ENCODE data around the gene CRB3. TPM values are rescaled to one million over a fixed set of nuclear protein-coding genes. Genes with fewer than 3 reads are reported as not detected.

The CRB3 gene
- total RNA-seq, 2 donors from 2014 or later, result 46.4 to 50.9 TPM

- no peaks in the 10 kb centered on the region for H3K4me1 Mint-ChIP-seq
- Histone ChIP-seq H3K4me1 (ENCODE audit: control insufficient read depth, insufficient read depth, low read length) (no peaks in the 10 kb centered on the region), H3K9me3 (ENCODE audit: control insufficient read depth, low read length) (peaks cover 25% of the 10 kb centered on the region), H3K27me3 (ENCODE audit: control insufficient read depth, insufficient read depth, low read length, poor library complexity, severe bottlenecking) (no peaks in the 10 kb centered on the region), H3K4me3 (ENCODE audit: low read length) (no peak overlapping the region), H3K9ac (ENCODE audit: extremely low read depth, low read length, poor library complexity, severe bottlenecking) (no peak overlapping the region), H3K36me3 (ENCODE audit: control insufficient read depth, insufficient read depth, low read length) (peaks cover 33% of the 10 kb centered on the region), H3K27ac (ENCODE audit: low read depth, low read length) (no peak overlapping the region)
- H3K27me3 Mint-ChIP-seq (ENCODE audit: insufficient read depth), result no peaks in the 10 kb centered on the region
- DNase-seq, result no peak
- 88 to 94% methylated on average over 5 of the region's 5 CpGs for WGBS, 2 experiments (ENCODE audit: insufficient coverage in 1 of 2, insufficient read length in 1 of 2)
- peaks cover 59% of the 10 kb centered on the region for H3K36me3 Mint-ChIP-seq (ENCODE audit: low read depth)
- no peak overlapping the region for H3K4me3 Mint-ChIP-seq
- H3K27ac Mint-ChIP-seq, result no peak overlapping the region
- peaks cover 29% of the 10 kb centered on the region for H3K9me3 Mint-ChIP-seq
- TF ChIP-seq CTCF (conservative IDR thresholded peaks at IDR 0.05), result no peak
Measured at GRCh38 chr19:6450166-6450565, 13.9 kb upstream of the CRB3 start.

- Histone ChIP-seq H3K4me3 (ENCODE audit: low read length) (no peak overlapping the region), H3K9ac (ENCODE audit: extremely low read depth, low read length, poor library complexity, severe bottlenecking) (no peak overlapping the region), H3K4me1 (ENCODE audit: control insufficient read depth, insufficient read depth, low read length) (no peaks in the 10 kb centered on the region), H3K27ac (ENCODE audit: low read depth, low read length) (no peak overlapping the region), H3K9me3 (ENCODE audit: control insufficient read depth, low read length) (peaks cover 31% of the 10 kb centered on the region), H3K27me3 (ENCODE audit: control insufficient read depth, insufficient read depth, low read length, poor library complexity, severe bottlenecking) (no peaks in the 10 kb centered on the region), H3K36me3 (ENCODE audit: control insufficient read depth, insufficient read depth, low read length) (peaks cover 43% of the 10 kb centered on the region)
- no peaks in the 10 kb centered on the region for H3K27me3 Mint-ChIP-seq (ENCODE audit: insufficient read depth)
- H3K36me3 Mint-ChIP-seq (ENCODE audit: low read depth), result peaks cover 57% of the 10 kb centered on the region
- no peak overlapping the region for H3K27ac Mint-ChIP-seq
- no peak for TF ChIP-seq CTCF (conservative IDR thresholded peaks at IDR 0.05)
- H3K4me1 Mint-ChIP-seq, result no peaks in the 10 kb centered on the region
- H3K4me3 Mint-ChIP-seq, result no peak overlapping the region
- no peak for DNase-seq
- 91 to 95% methylated on average over 6 to 7 of the region's 7 CpGs for WGBS, 2 experiments (ENCODE audit: insufficient coverage in 1 of 2, insufficient read length in 1 of 2)
- H3K9me3 Mint-ChIP-seq, result peaks cover 28% of the 10 kb centered on the region
Measured at GRCh38 chr19:6451583-6452222, 12.4 kb upstream of the CRB3 start.

GRCh38 chr19:6452223-6452614, 11.9 kb upstream of the CRB3 start:
- Mint-ChIP-seq H3K36me3 (ENCODE audit: low read depth) (peaks cover 53% of the 10 kb centered on the region), H3K27ac (no peak overlapping the region), H3K4me1 (no peaks in the 10 kb centered on the region), H3K27me3 (ENCODE audit: insufficient read depth) (no peaks in the 10 kb centered on the region), H3K9me3 (peaks cover 28% of the 10 kb centered on the region), H3K4me3 (no peak overlapping the region)
- H3K27ac ChIP-seq (ENCODE audit: low read depth, low read length), result no peak overlapping the region
- TF ChIP-seq CTCF (conservative IDR thresholded peaks at IDR 0.05), result no peak
- peaks cover 31% of the 10 kb centered on the region for H3K9me3 ChIP-seq (ENCODE audit: control insufficient read depth, low read length)
- no peak overlapping the region for H3K9ac ChIP-seq (ENCODE audit: extremely low read depth, low read length, poor library complexity, severe bottlenecking)
- H3K4me3 ChIP-seq (ENCODE audit: low read length), result no peak overlapping the region
- WGBS, 2 experiments (ENCODE audit: insufficient coverage in 1 of 2, insufficient read length in 1 of 2), result 95 to 97% methylated on average over 9 to 19 of the region's 19 CpGs
- peaks cover 43% of the 10 kb centered on the region for H3K36me3 ChIP-seq (ENCODE audit: control insufficient read depth, insufficient read depth, low read length)
- no peaks in the 10 kb centered on the region for H3K4me1 ChIP-seq (ENCODE audit: control insufficient read depth, insufficient read depth, low read length)
- no peaks in the 10 kb centered on the region for H3K27me3 ChIP-seq (ENCODE audit: control insufficient read depth, insufficient read depth, low read length, poor library complexity, severe bottlenecking)
- DNase-seq, result no peak
